ENCODE data around the gene SORCS2. TPM values are rescaled to one million over a fixed set of nuclear protein-coding genes. Genes with fewer than 3 reads are reported as not detected.

Gene SORCS2
- total and polyA plus RNA-seq, 9 donors, result 7.4 to 24.9 (median 13.0) TPM

- Histone ChIP-seq H3K9me3 (replicated peaks; ENCODE audit: control insufficient read depth, low read depth, low read length) (peaks cover 9% of the 10 kb centered on the region), H3K27me3 (ENCODE audit: control insufficient read depth, insufficient read depth, low read length) (peaks cover 13% of the 10 kb centered on the region), H3K4me1 (ENCODE audit: control insufficient read depth, insufficient read depth, low read length) (peaks cover 43% of the 10 kb centered on the region), H3K36me3 (ENCODE audit: control insufficient read depth, insufficient read depth, low read length) (no peaks in the 10 kb centered on the region), H3K27ac (ENCODE audit: low read length) (peak overlapping the region; percentile 29), H3K4me3 (ENCODE audit: low read length) (no peak overlapping the region)
- DNase-seq, result peak; percentile 93
- WGBS (ENCODE audit: insufficient coverage), result 56% methylated on average over 14 of the region's 20 CpGs
These were observed 271.4 kb downstream of the SORCS2 start for GRCh38 chr4:7463566-7464258.

- 72% methylated on average over 5 of the region's 5 CpGs for WGBS (ENCODE audit: insufficient coverage)
These were observed 271.9 kb downstream of the SORCS2 start for GRCh38 chr4:7464259-7464655.

GRCh38 chr4:7465017-7465416 is 272.7 kb downstream of the SORCS2 start:
- H3K4me3 ChIP-seq (ENCODE audit: low read length), result no peak overlapping the region
- 82% methylated on average over 8 of the region's 9 CpGs for WGBS (ENCODE audit: insufficient coverage)

More at GRCh38 chr4:7464259-7464655, 271.9 kb downstream of the SORCS2 start:
- peaks cover 13% of the 10 kb centered on the region for H3K27me3 ChIP-seq (ENCODE audit: control insufficient read depth, insufficient read depth, low read length)
- no peaks in the 10 kb centered on the region for H3K36me3 ChIP-seq (ENCODE audit: control insufficient read depth, insufficient read depth, low read length)
- H3K9me3 ChIP-seq (replicated peaks; ENCODE audit: control insufficient read depth, low read depth, low read length), result peaks cover 9% of the 10 kb centered on the region
- no peak for DNase-seq
- no peak overlapping the region for H3K4me3 ChIP-seq (ENCODE audit: low read length)
- H3K27ac ChIP-seq (ENCODE audit: low read length), result no peak overlapping the region
- H3K4me1 ChIP-seq (ENCODE audit: control insufficient read depth, insufficient read depth, low read length), result peaks cover 43% of the 10 kb centered on the region

GRCh38 chr4:7466215-7466614 is 273.9 kb downstream of the SORCS2 start:
- H3K27me3 ChIP-seq (ENCODE audit: control insufficient read depth, insufficient read depth, low read length), result peaks cover 13% of the 10 kb centered on the region
- 88% methylated on average over 1 of the region's 8 CpGs for WGBS (ENCODE audit: insufficient coverage)
- peaks cover 9% of the 10 kb centered on the region for H3K9me3 ChIP-seq (replicated peaks; ENCODE audit: control insufficient read depth, low read depth, low read length)
- no peak overlapping the region for H3K27ac ChIP-seq (ENCODE audit: low read length)
- DNase-seq, result no peak
- no peaks in the 10 kb centered on the region for H3K36me3 ChIP-seq (ENCODE audit: control insufficient read depth, insufficient read depth, low read length)
- no peak overlapping the region for H3K4me3 ChIP-seq (ENCODE audit: low read length)
- peaks cover 29% of the 10 kb centered on the region for H3K4me1 ChIP-seq (ENCODE audit: control insufficient read depth, insufficient read depth, low read length)

More at GRCh38 chr4:7465017-7465416, 272.7 kb downstream of the SORCS2 start:
- Histone ChIP-seq H3K27me3 (ENCODE audit: control insufficient read depth, insufficient read depth, low read length) (peaks cover 13% of the 10 kb centered on the region), H3K36me3 (ENCODE audit: control insufficient read depth, insufficient read depth, low read length) (no peaks in the 10 kb centered on the region), H3K9me3 (replicated peaks; ENCODE audit: control insufficient read depth, low read depth, low read length) (peaks cover 9% of the 10 kb centered on the region), H3K27ac (ENCODE audit: low read length) (no peak overlapping the region), H3K4me1 (ENCODE audit: control insufficient read depth, insufficient read depth, low read length) (peaks cover 41% of the 10 kb centered on the region)
- DNase-seq, result no peak

- no peak overlapping the region for H3K4me3 ChIP-seq (ENCODE audit: low read length)
- peaks cover 12% of the 10 kb centered on the region for H3K27me3 ChIP-seq (ENCODE audit: control insufficient read depth, insufficient read depth, low read length)
- no peak for DNase-seq
- no peaks in the 10 kb centered on the region for H3K36me3 ChIP-seq (ENCODE audit: control insufficient read depth, insufficient read depth, low read length)
- peaks cover 9% of the 10 kb centered on the region for H3K9me3 ChIP-seq (replicated peaks; ENCODE audit: control insufficient read depth, low read depth, low read length)
- WGBS (ENCODE audit: insufficient coverage), result 76% methylated on average over 7 of the region's 7 CpGs
- no peak overlapping the region for H3K27ac ChIP-seq (ENCODE audit: low read length)
- H3K4me1 ChIP-seq (ENCODE audit: control insufficient read depth, insufficient read depth, low read length), result peaks cover 22% of the 10 kb centered on the region
These were observed 274.6 kb downstream of the SORCS2 start for GRCh38 chr4:7466904-7467303.

GRCh38 chr4:7467471-7467870 is 275.1 kb downstream of the SORCS2 start:
- Histone ChIP-seq H3K4me1 (ENCODE audit: control insufficient read depth, insufficient read depth, low read length) (peaks cover 21% of the 10 kb centered on the region), H3K9me3 (replicated peaks; ENCODE audit: control insufficient read depth, low read depth, low read length) (peaks cover 9% of the 10 kb centered on the region), H3K36me3 (ENCODE audit: control insufficient read depth, insufficient read depth, low read length) (no peaks in the 10 kb centered on the region), H3K4me3 (ENCODE audit: low read length) (no peak overlapping the region), H3K27ac (ENCODE audit: low read length) (no peak overlapping the region), H3K27me3 (ENCODE audit: control insufficient read depth, insufficient read depth, low read length) (peaks cover 12% of the 10 kb centered on the region)
- WGBS (ENCODE audit: insufficient coverage), result 93% methylated on average over 7 of the region's 7 CpGs
- no peak for DNase-seq

GRCh38 chr4:7469023-7469422 is 276.7 kb downstream of the SORCS2 start:
- Histone ChIP-seq H3K36me3 (ENCODE audit: control insufficient read depth, insufficient read depth, low read length) (no peaks in the 10 kb centered on the region), H3K9me3 (replicated peaks; ENCODE audit: control insufficient read depth, low read depth, low read length) (peaks cover 9% of the 10 kb centered on the region), H3K27me3 (ENCODE audit: control insufficient read depth, insufficient read depth, low read length) (peaks cover 10% of the 10 kb centered on the region), H3K4me3 (ENCODE audit: low read length) (no peak overlapping the region), H3K27ac (ENCODE audit: low read length) (no peak overlapping the region), H3K4me1 (ENCODE audit: control insufficient read depth, insufficient read depth, low read length) (peaks cover 9% of the 10 kb centered on the region)
- WGBS (ENCODE audit: insufficient coverage), result 100% methylated on average over 3 of the region's 4 CpGs
- no peak for DNase-seq

- Histone ChIP-seq H3K27ac (ENCODE audit: low read length) (no peak overlapping the region), H3K4me3 (ENCODE audit: low read length) (no peak overlapping the region), H3K36me3 (ENCODE audit: control insufficient read depth, insufficient read depth, low read length) (no peaks in the 10 kb centered on the region), H3K27me3 (ENCODE audit: control insufficient read depth, insufficient read depth, low read length) (peaks cover 12% of the 10 kb centered on the region), H3K9me3 (replicated peaks; ENCODE audit: control insufficient read depth, low read depth, low read length) (peaks cover 9% of the 10 kb centered on the region), H3K4me1 (ENCODE audit: control insufficient read depth, insufficient read depth, low read length) (peaks cover 9% of the 10 kb centered on the region)
- DNase-seq, result no peak
- 87% methylated on average over 3 of the region's 3 CpGs for WGBS (ENCODE audit: insufficient coverage)
These were observed 277.8 kb downstream of the SORCS2 start for GRCh38 chr4:7470111-7470510.

- no peak for DNase-seq
- 92% methylated on average over 7 of the region's 8 CpGs for WGBS (ENCODE audit: insufficient coverage)
- H3K4me3 ChIP-seq (ENCODE audit: low read length), result no peak overlapping the region
These were observed 278.3 kb downstream of the SORCS2 start for GRCh38 chr4:7470522-7471128.

GRCh38 chr4:7472442-7473013 is 280.2 kb downstream of the SORCS2 start:
- Histone ChIP-seq H3K9me3 (replicated peaks; ENCODE audit: control insufficient read depth, low read depth, low read length) (no peaks in the 10 kb centered on the region), H3K27me3 (ENCODE audit: control insufficient read depth, insufficient read depth, low read length) (peaks cover 8% of the 10 kb centered on the region), H3K27ac (ENCODE audit: low read length) (no peak overlapping the region), H3K4me1 (ENCODE audit: control insufficient read depth, insufficient read depth, low read length) (peaks cover 13% of the 10 kb centered on the region), H3K36me3 (ENCODE audit: control insufficient read depth, insufficient read depth, low read length) (no peaks in the 10 kb centered on the region), H3K4me3 (ENCODE audit: low read length) (no peak overlapping the region)
- peak; percentile 34 for DNase-seq
- 37% methylated on average over 7 of the region's 19 CpGs for whole genome bisulfite sequencing (ENCODE audit: insufficient coverage)

More at GRCh38 chr4:7470522-7471128, 278.3 kb downstream of the SORCS2 start:
- Histone ChIP-seq H3K27ac (ENCODE audit: low read length) (no peak overlapping the region), H3K36me3 (ENCODE audit: control insufficient read depth, insufficient read depth, low read length) (no peaks in the 10 kb centered on the region), H3K4me1 (ENCODE audit: control insufficient read depth, insufficient read depth, low read length) (peaks cover 9% of the 10 kb centered on the region), H3K27me3 (ENCODE audit: control insufficient read depth, insufficient read depth, low read length) (peaks cover 10% of the 10 kb centered on the region), H3K9me3 (replicated peaks; ENCODE audit: control insufficient read depth, low read depth, low read length) (peaks cover 8% of the 10 kb centered on the region)
